Measurements from ENCODE around the gene LAIR1.

Gene LAIR1

DNA sequence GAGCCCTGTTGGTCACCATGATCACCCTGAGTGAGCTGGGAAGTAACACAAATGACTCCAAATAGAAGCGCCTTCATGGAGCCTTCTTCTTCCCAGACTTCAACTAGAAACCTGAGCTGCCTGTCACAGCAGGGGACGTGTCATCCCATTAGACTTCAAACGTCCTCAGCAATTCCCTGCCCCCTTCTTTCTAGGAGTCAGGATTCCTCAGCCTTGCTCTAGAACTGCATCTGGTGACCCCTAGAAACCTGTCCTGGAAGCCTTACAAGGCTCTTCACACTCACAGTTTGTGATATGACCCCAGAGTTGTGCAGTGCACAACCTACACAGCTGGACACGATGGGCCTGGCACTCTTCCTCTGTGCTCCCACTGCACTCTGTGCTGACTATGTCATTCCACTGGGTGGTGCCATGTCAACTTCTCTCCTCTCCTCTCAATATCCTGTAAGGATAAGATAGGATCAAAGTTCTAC is 26.9 kb upstream of the LAIR1 start:
- Histone ChIP-seq H2AFZ (ENCODE audit: low read length) (no peak overlapping the region), H3K9ac (ENCODE audit: low read length) (no peak overlapping the region), H3K4me1 (ENCODE audit: insufficient read depth, low read length, severe bottlenecking) (peaks cover 18% of the 10 kb centered on the region), H3K4me3 (ENCODE audit: low read depth, low read length, poor library complexity, severe bottlenecking) (no peak overlapping the region), H3K9me3 (ENCODE audit: low read length) (no peaks in the 10 kb centered on the region), H3K36me3 (ENCODE audit: insufficient read depth, low read length) (no peaks in the 10 kb centered on the region; the same call in 1 of the 2 replicates), H3F3A (ENCODE audit: insufficient read depth, low read length) (no peaks in the 10 kb centered on the region), H4K20me1 (ENCODE audit: insufficient read depth, low read length) (no peaks in the 10 kb centered on the region), H3K9me2 (ENCODE audit: low read depth, low read length) (no peaks in the 10 kb centered on the region), H3K4me2 (ENCODE audit: low read length) (no peak overlapping the region), H3K27ac (ENCODE audit: low read depth, low read length, poor library complexity, severe bottlenecking) (no peak overlapping the region), H3K27me3 (ENCODE audit: insufficient read depth, low read length) (peaks cover 3% of the 10 kb centered on the region; the same call in 1 of the 2 replicates), H3K79me2 (ENCODE audit: insufficient read depth, low read length) (no peaks in the 10 kb centered on the region)
- TF ChIP-seq, protein P1, sequence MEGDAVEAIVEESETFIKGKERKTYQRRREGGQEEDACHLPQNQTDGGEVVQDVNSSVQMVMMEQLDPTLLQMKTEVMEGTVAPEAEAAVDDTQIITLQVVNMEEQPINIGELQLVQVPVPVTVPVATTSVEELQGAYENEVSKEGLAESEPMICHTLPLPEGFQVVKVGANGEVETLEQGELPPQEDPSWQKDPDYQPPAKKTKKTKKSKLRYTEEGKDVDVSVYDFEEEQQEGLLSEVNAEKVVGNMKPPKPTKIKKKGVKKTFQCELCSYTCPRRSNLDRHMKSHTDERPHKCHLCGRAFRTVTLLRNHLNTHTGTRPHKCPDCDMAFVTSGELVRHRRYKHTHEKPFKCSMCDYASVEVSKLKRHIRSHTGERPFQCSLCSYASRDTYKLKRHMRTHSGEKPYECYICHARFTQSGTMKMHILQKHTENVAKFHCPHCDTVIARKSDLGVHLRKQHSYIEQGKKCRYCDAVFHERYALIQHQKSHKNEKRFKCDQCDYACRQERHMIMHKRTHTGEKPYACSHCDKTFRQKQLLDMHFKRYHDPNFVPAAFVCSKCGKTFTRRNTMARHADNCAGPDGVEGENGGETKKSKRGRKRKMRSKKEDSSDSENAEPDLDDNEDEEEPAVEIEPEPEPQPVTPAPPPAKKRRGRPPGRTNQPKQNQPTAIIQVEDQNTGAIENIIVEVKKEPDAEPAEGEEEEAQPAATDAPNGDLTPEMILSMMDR (IDR thresholded peaks at IDR 0.05; ENCODE audit: low read length) = no peak

DNA sequence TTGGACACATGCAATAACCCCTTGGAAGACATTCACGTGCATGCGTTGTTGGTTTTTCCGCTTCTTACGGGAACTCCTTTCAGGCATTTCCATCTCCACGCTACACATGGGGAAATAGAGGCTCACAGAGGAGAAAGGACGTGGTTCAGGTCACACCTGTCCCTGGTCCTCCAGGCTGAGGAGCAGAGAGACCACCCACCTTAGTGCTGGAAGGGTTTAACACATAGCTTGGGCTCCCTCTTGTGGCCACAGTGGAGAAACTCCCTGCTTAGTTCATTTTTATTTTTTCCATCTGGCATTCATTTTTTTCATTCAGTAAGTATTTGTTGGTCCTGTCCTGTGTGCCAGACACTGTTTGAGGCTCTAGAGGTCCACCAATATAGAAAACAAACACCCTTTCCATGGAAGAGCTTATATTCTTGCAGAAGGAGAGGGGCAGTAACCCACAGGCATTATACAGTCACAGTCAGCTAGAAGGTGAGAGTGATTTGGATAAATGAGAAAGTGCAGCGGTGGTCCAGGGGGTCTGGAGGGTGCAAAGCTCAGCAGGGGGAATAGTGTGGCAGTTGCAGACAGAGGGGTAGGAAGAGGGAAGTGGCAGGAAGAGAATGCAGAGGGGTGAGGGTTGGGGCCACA is 26.3 kb upstream of the LAIR1 start:
- peaks cover 3% of the 10 kb centered on the region; the same call in 1 of the 2 replicates for H3K27me3 ChIP-seq (ENCODE audit: insufficient read depth, low read length)
- no peaks in the 10 kb centered on the region for H3K9me3 ChIP-seq (ENCODE audit: low read length)
- TF ChIP-seq EZH2 (IDR thresholded peaks at IDR 0.05; ENCODE audit: borderline replicate concordance, low read length) = no peak
- TF ChIP-seq, protein P1 (IDR thresholded peaks at IDR 0.05; ENCODE audit: low read length) = peak; percentile 83
- H3K36me3 ChIP-seq (ENCODE audit: insufficient read depth, low read length) = no peaks in the 10 kb centered on the region; the same call in 1 of the 2 replicates
- H3F3A ChIP-seq (ENCODE audit: insufficient read depth, low read length) = no peaks in the 10 kb centered on the region
- no peak overlapping the region for H3K9ac ChIP-seq (ENCODE audit: low read length)
- no peak overlapping the region for H3K4me3 ChIP-seq (ENCODE audit: low read depth, low read length, poor library complexity, severe bottlenecking)
- H3K9me2 ChIP-seq (ENCODE audit: low read depth, low read length) = no peaks in the 10 kb centered on the region
- no peak overlapping the region for H3K4me2 ChIP-seq (ENCODE audit: low read length)
- H3K27ac ChIP-seq (ENCODE audit: low read depth, low read length, poor library complexity, severe bottlenecking) = no peak overlapping the region
- no peaks in the 10 kb centered on the region for H4K20me1 ChIP-seq (ENCODE audit: insufficient read depth, low read length)
- peaks cover 18% of the 10 kb centered on the region for H3K4me1 ChIP-seq (ENCODE audit: insufficient read depth, low read length, severe bottlenecking)
- no peaks in the 10 kb centered on the region for H3K79me2 ChIP-seq (ENCODE audit: insufficient read depth, low read length)
- no peak overlapping the region for H2AFZ ChIP-seq (ENCODE audit: low read length)

DNA sequence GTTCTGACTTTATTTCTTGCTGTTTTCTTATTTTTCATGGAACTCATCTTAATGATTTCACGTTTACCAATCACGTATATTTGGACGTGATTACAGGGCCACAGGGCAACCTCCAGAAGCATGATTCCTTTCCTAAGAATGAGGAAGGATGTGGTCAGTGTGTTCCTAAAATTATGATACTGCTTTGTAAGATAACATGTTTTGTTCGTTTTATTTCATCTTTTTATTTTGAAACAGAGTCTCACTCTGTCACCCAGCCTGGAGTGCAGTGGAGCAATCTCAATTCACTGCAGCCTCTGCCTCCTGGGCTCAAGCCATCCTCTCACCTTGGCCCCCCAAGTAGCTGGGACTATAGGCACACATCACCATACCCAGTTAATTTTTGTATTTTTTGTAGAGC is 24.8 kb upstream of the LAIR1 start:
- H3K9me3 ChIP-seq (ENCODE audit: low read length) = no peaks in the 10 kb centered on the region
- H3K4me1 ChIP-seq (ENCODE audit: insufficient read depth, low read length, severe bottlenecking) = peaks cover 18% of the 10 kb centered on the region
- H3K27ac ChIP-seq (ENCODE audit: low read depth, low read length, poor library complexity, severe bottlenecking) = no peak overlapping the region
- H4K20me1 ChIP-seq (ENCODE audit: insufficient read depth, low read length) = no peaks in the 10 kb centered on the region
- H3K9me2 ChIP-seq (ENCODE audit: low read depth, low read length) = no peaks in the 10 kb centered on the region
- H3K4me2 ChIP-seq (ENCODE audit: low read length) = no peak overlapping the region
- H3F3A ChIP-seq (ENCODE audit: insufficient read depth, low read length) = no peaks in the 10 kb centered on the region
- H3K27me3 ChIP-seq (ENCODE audit: insufficient read depth, low read length) = peaks cover 3% of the 10 kb centered on the region; the same call in 1 of the 2 replicates
- no peak overlapping the region for H3K9ac ChIP-seq (ENCODE audit: low read length)
- TF ChIP-seq, protein P1 (IDR thresholded peaks at IDR 0.05; ENCODE audit: low read length) = no peak
- no peak for TF ChIP-seq EZH2 (IDR thresholded peaks at IDR 0.05; ENCODE audit: borderline replicate concordance, low read length)
- H2AFZ ChIP-seq (ENCODE audit: low read length) = no peak overlapping the region
- H3K79me2 ChIP-seq (ENCODE audit: insufficient read depth, low read length) = no peaks in the 10 kb centered on the region
- no peak overlapping the region for H3K4me3 ChIP-seq (ENCODE audit: low read depth, low read length, poor library complexity, severe bottlenecking)
- H3K36me3 ChIP-seq (ENCODE audit: insufficient read depth, low read length) = no peaks in the 10 kb centered on the region; the same call in 1 of the 2 replicates
